Smooth muscle cell (in vitro differentiated cells): Measurements from ENCODE around the gene BCL2A1. TPM values are rescaled to one million over a fixed set of nuclear protein-coding genes. Genes with fewer than 3 reads are reported as not detected.
"Not testable (repeated sequence)": the region's sequence is repeated elsewhere in the genome, so short reads cannot be mapped to it uniquely, and the experiment has no call there.

Experiments used
- DNase-seq: peaks from one replicate; lab custom pipeline; 2025; ENCODE audit not compliant: unreplicated experiment; lab: John Stamatoyannopoulos, UW
- H2AFZ ChIP-seq: fragments of 200-600 bp; sonication (generic); 2 replicates; pipeline ENCODE4 v1.6.0; 2016; ENCODE audit warnings: antibody characterized with exemption, low read depth, mild to moderate bottlenecking
- H3F3A ChIP-seq: fragments of 200-600 bp; sonication (generic); 2 replicates; pipeline ENCODE4 v1.6.0; 2017; ENCODE audit warnings: antibody characterized with exemption, low read depth
- H3K27ac ChIP-seq: fragments of 200-600 bp; sonication (generic); 2 replicates; pipeline ENCODE4 v1.5.1; 2016; ENCODE audit warnings: low read depth, mild to moderate bottlenecking
- H3K27me3 ChIP-seq: fragments of 200-600 bp; sonication (generic); 2 replicates; pipeline ENCODE4 v1.6.1; 2016; ENCODE audit warnings: low read depth, mild to moderate bottlenecking
- H3K36me3 ChIP-seq: fragments of 200-600 bp; sonication (generic); 2 replicates; pipeline ENCODE4 v1.5.1; 2016; ENCODE audit warnings: low read depth
- H3K4me1 ChIP-seq: fragments of 200-600 bp; sonication (generic); 2 replicates; pipeline ENCODE4 v1.5.1; 2016; ENCODE audit warnings: low read depth
- H3K4me2 ChIP-seq: fragments of 200-600 bp; sonication (generic); 2 replicates; pipeline ENCODE4 v1.6.0; 2016; ENCODE audit warnings: mild to moderate bottlenecking
- H3K4me3 ChIP-seq: fragments of 200-600 bp; sonication (generic); 2 replicates; pipeline ENCODE4 v1.5.1; 2016; ENCODE audit warnings: mild to moderate bottlenecking
- H3K79me2 ChIP-seq: fragments of 200-600 bp; sonication (generic); 2 replicates; pipeline ENCODE4 v1.6.0; 2016; ENCODE audit warnings: low read depth, mild to moderate bottlenecking
- H3K9ac ChIP-seq: fragments of 200-600 bp; sonication (generic); 2 replicates; pipeline ENCODE4 v1.6.0; 2016; ENCODE audit warnings: low read depth
- H3K9me3 ChIP-seq: fragments of 200-600 bp; sonication (generic); replicated peaks from 2 replicates; pipeline ENCODE4 v1.5.1; 2016; ENCODE audit warnings: low read depth
- H4K20me1 ChIP-seq: fragments of 200-600 bp; sonication (generic); 2 replicates; pipeline ENCODE4 v1.6.0; 2016; ENCODE audit warnings: low read depth
- CTCF ChIP-seq: fragments of 200-600 bp; sonication (generic); IDR thresholded peaks from 2 replicates; pipeline ENCODE4 v1.5.1; 2017; ENCODE audit warnings: borderline replicate concordance, mild to moderate bottlenecking, antibody characterized with exemption; ENCODE audit not compliant: insufficient read depth, poor library complexity, severe bottlenecking
- WGBS: methylation state at CpG from one replicate; pipeline ENCODE4 v1.1.7; 2016; ENCODE audit warnings: low lambda C conversion rate; 5-methylcytosine and 5-hydroxymethylcytosine counted together
- polyA plus RNA-seq: library from polyadenylated mRNA; unstranded; fragments of >200 nt; fragmentation: Nextera tagmentation; extraction: Ambion mirVana; gene quantifications from 2 replicates; pipeline ENCODE4 v1.2.1, GENCODE V29; 2016
- total RNA-seq: library from RNA; depleted of rRNA; stranded (reverse); fragments of >200 nt; gene quantifications from 2 replicates; pipeline ENCODE4 v1.2.3, GENCODE V29; 2014

BCL2A1 gene
- total and polyA plus RNA-seq, 2 experiments from 2014 or later: 13.4 to 18.2 TPM

- Histone ChIP-seq H3K4me1 (no peaks in the 10 kb centered on the region), H3K4me2 (peak overlapping the region; percentile 51), H3K9ac (peak overlapping the region; percentile 72), H3K27me3 (no peaks in the 10 kb centered on the region), H2AFZ (no peak overlapping the region), H3K4me3 (no peak overlapping the region), H4K20me1 (no peaks in the 10 kb centered on the region), H3K27ac (peak overlapping the region; percentile 94), H3F3A (peaks cover 7% of the 10 kb centered on the region), H3K36me3 (no peaks in the 10 kb centered on the region), H3K79me2 (no peaks in the 10 kb centered on the region), H3K9me3 (no peaks in the 10 kb centered on the region)
- WGBS: 63% methylated on average over 7 of the region's 7 CpGs
- DNase-seq: no peak
- TF ChIP-seq CTCF: no peak
These were observed 28.1 kb downstream of the BCL2A1 start for GRCh38 chr15:79942741-79943481.

- WGBS: 88% methylated on average over 4 of the region's 4 CpGs
- Histone ChIP-seq H4K20me1 (no peaks in the 10 kb centered on the region), H3K4me3 (no peak overlapping the region), H3K9me3 (no peaks in the 10 kb centered on the region), H3K4me2 (no peak overlapping the region), H3K36me3 (no peaks in the 10 kb centered on the region), H3K9ac (no peak overlapping the region), H2AFZ (no peak overlapping the region), H3K79me2 (no peaks in the 10 kb centered on the region), H3K27ac (no peak overlapping the region), H3K27me3 (no peaks in the 10 kb centered on the region), H3K4me1 (peaks cover 11% of the 10 kb centered on the region), H3F3A (peaks cover 7% of the 10 kb centered on the region)
- DNase-seq: no peak
- TF ChIP-seq CTCF: no peak
These were observed 31.6 kb downstream of the BCL2A1 start for GRCh38 chr15:79939399-79939798.

GRCh38 chr15:79938143-79938542 lies 32.9 kb downstream of the BCL2A1 start:
- H3K9me3 ChIP-seq: no peaks in the 10 kb centered on the region
- 46% methylated on average over 1 of the region's 1 CpG for WGBS
- no peak overlapping the region for H3K4me3 ChIP-seq
- DNase-seq: no peak
- H3K27me3 ChIP-seq: no peaks in the 10 kb centered on the region
- H3F3A ChIP-seq: peaks cover 7% of the 10 kb centered on the region
- no peaks in the 10 kb centered on the region for H4K20me1 ChIP-seq
- no peak overlapping the region for H3K9ac ChIP-seq
- H3K4me2 ChIP-seq: no peak overlapping the region
- no peak for TF ChIP-seq CTCF
- H3K79me2 ChIP-seq: no peaks in the 10 kb centered on the region
- H3K36me3 ChIP-seq: no peaks in the 10 kb centered on the region
- no peak overlapping the region for H3K27ac ChIP-seq
- no peak overlapping the region for H2AFZ ChIP-seq
- H3K4me1 ChIP-seq: peaks cover 11% of the 10 kb centered on the region

GRCh38 chr15:79935556-79936201 lies 35.3 kb downstream of the BCL2A1 start:
- Histone ChIP-seq H3K4me1 (peaks cover 11% of the 10 kb centered on the region), H3K27ac (peak overlapping the region; percentile 48), H2AFZ (peak overlapping the region; percentile 54), H3K4me2 (peak overlapping the region; percentile 63)
- not testable (repeated sequence) for H3K9me3 ChIP-seq, H3K9ac ChIP-seq, H3K36me3 ChIP-seq, H4K20me1 ChIP-seq, H3K27me3 ChIP-seq, H3K4me3 ChIP-seq, DNase-seq, H3K79me2 ChIP-seq, H3F3A ChIP-seq
- WGBS: 12% methylated on average over 7 of the region's 7 CpGs
